GM23338 (cell line): Measurements from ENCODE around the gene FCN1. TPM values are rescaled to one million over a fixed set of nuclear protein-coding genes. Genes with fewer than 3 reads are reported as not detected.

ENCODE experiments used
- ATAC-seq: fragments of 200-7000 bp; cut with Tn5 transposase; 3 replicates; pipeline ENCODE4 v1.9.1; 2020
- DNase-seq: peaks from one replicate; pipeline ENCODE4 v3.0.0-alpha.2; 2015; ENCODE audit warnings: low spot score
- H2AFZ ChIP-seq: fragments of 200-600 bp; sonication (generic); 2 replicates; pipeline ENCODE4 v1.8.0; 2016; ENCODE audit warnings: antibody characterized with exemption, mild to moderate bottlenecking, moderate library complexity
- H3F3A ChIP-seq: fragments of 200-600 bp; sonication (generic); replicated peaks from 2 replicates; pipeline ENCODE4 v1.8.0; 2017; ENCODE audit warnings: antibody characterized with exemption, mixed run types, low read depth
- H3K27ac ChIP-seq: fragments of 200-600 bp; sonication (generic); 2 replicates; pipeline ENCODE4 v1.6.1; 2016; ENCODE audit warnings: low read depth
- H3K27me3 ChIP-seq: fragments of 200-600 bp; sonication (generic); 2 replicates; pipeline ENCODE4 v1.8.0; 2016; ENCODE audit warnings: mild to moderate bottlenecking, mixed run types, moderate library complexity; ENCODE audit not compliant: insufficient read depth
- H3K36me3 ChIP-seq: fragments of 200-600 bp; sonication (generic); 2 replicates; pipeline ENCODE4 v1.8.0; 2016; ENCODE audit warnings: mild to moderate bottlenecking; ENCODE audit not compliant: insufficient read depth
- H3K4me1 ChIP-seq: fragments of 200-600 bp; sonication (generic); 2 replicates; pipeline ENCODE4 v1.8.0; 2016; ENCODE audit warnings: mild to moderate bottlenecking, moderate library complexity; ENCODE audit not compliant: insufficient read depth
- H3K4me2 ChIP-seq: fragments of 200-600 bp; sonication (generic); 2 replicates; pipeline ENCODE4 v1.7.1; 2017; ENCODE audit warnings: mixed run types
- H3K4me3 ChIP-seq: fragments of 200-600 bp; sonication (generic); 2 replicates; pipeline ENCODE4 v1.6.1; 2016; ENCODE audit warnings: mixed run types
- H3K79me2 ChIP-seq: fragments of 200-600 bp; sonication (generic); replicated peaks from 2 replicates; pipeline ENCODE4 v1.8.0; 2017; ENCODE audit warnings: mild to moderate bottlenecking; ENCODE audit not compliant: insufficient read depth
- H3K9me2 ChIP-seq: fragments of 200-600 bp; sonication (generic); 2 replicates; pipeline ENCODE4 v1.8.0; 2017; ENCODE audit not compliant: insufficient read depth
- H4K20me1 ChIP-seq: fragments of 200-600 bp; sonication (generic); replicated peaks from 2 replicates; pipeline ENCODE4 v1.8.0; 2017; ENCODE audit warnings: mild to moderate bottlenecking; ENCODE audit not compliant: insufficient read depth
- H3K27ac Mint-ChIP-seq: 2 replicates; pipeline ENCODE4 v1.8.0; 2020; ENCODE audit warnings: inconsistent platforms, mild to moderate bottlenecking, moderate library complexity, mixed read lengths
- H3K27me3 Mint-ChIP-seq: 3 replicates; pipeline ENCODE4 v1.8.0; 2022; ENCODE audit warnings: low read depth, mild to moderate bottlenecking, moderate library complexity, mixed read lengths, inconsistent platforms; ENCODE audit not compliant: insufficient read depth, poor library complexity
- H3K36me3 Mint-ChIP-seq: 3 replicates; pipeline ENCODE4 v1.8.0; 2021; ENCODE audit warnings: low read depth, mild to moderate bottlenecking, inconsistent platforms, moderate library complexity, mixed read lengths
- H3K4me1 Mint-ChIP-seq: 3 replicates; pipeline ENCODE4 v1.8.0; 2020; ENCODE audit warnings: mild to moderate bottlenecking, inconsistent platforms, mixed read lengths
- H3K4me3 Mint-ChIP-seq: 3 replicates; pipeline ENCODE4 v1.8.0; 2021; ENCODE audit warnings: moderate library complexity, mild to moderate bottlenecking, inconsistent platforms, mixed read lengths
- H3K9me3 Mint-ChIP-seq: 3 replicates; pipeline ENCODE4 v1.8.0; 2020; ENCODE audit warnings: moderate library complexity, mild to moderate bottlenecking, inconsistent platforms, mixed read lengths
- CREB1 ChIP-seq: fragments of 250-450 bp; sonication (Bioruptor Pico); IDR thresholded peaks from 2 replicates; pipeline ENCODE4 v1.5.0; 2020; ENCODE audit warnings: low read depth, mild to moderate bottlenecking, moderate library complexity
- CTCF ChIP-seq, 2 experiments: fragments of 200-600 bp in 1 of 2; sonication (generic) in 1 of 2; conservative IDR thresholded peaks; 2 replicates each; pipeline versions ENCODE4 v1.5.1 to v1.6.1; 2016 to 2017; ENCODE audit warnings: antibody characterized with exemption in 2 of 2, low read depth in 2 of 2, mild to moderate bottlenecking in 2 of 2, moderate library complexity in 1 of 2
- ETS1 ChIP-seq: IDR thresholded peaks from 2 replicates; pipeline ENCODE4 v1.6.1; 2016; ENCODE audit warnings: antibody characterized with exemption
- EZH2 ChIP-seq: fragments of 200-600 bp; sonication (generic); IDR thresholded peaks from one replicate; pipeline ENCODE4 v1.8.0; 2017; ENCODE audit warnings: antibody characterized with exemption, mild to moderate bottlenecking, low read depth; ENCODE audit not compliant: unreplicated experiment
- EZH2phosphoT487 ChIP-seq: fragments of 200-600 bp; sonication (generic); IDR thresholded peaks from one replicate; pipeline ENCODE4 v1.8.1; 2018; ENCODE audit warnings: antibody characterized with exemption; ENCODE audit not compliant: unreplicated experiment
- JUNB ChIP-seq: IDR thresholded peaks from one replicate; pipeline ENCODE4 v1.6.1; 2016; ENCODE audit warnings: antibody characterized with exemption; ENCODE audit not compliant: unreplicated experiment
- NANOG ChIP-seq: IDR thresholded peaks from 2 replicates; pipeline ENCODE4 v1.6.1; 2016; ENCODE audit warnings: antibody characterized with exemption, borderline replicate concordance
- POLR2AphosphoS5 ChIP-seq: IDR thresholded peaks from 2 replicates; pipeline ENCODE4 v1.6.1; 2016; ENCODE audit warnings: antibody characterized with exemption, low read depth
- REST ChIP-seq: IDR thresholded peaks from one replicate; pipeline ENCODE4 v1.6.1; 2018; ENCODE audit warnings: antibody characterized with exemption; ENCODE audit not compliant: unreplicated experiment
- STAT1 ChIP-seq: IDR thresholded peaks from one replicate; pipeline ENCODE4 v1.6.1; 2016; ENCODE audit warnings: antibody characterized with exemption; ENCODE audit not compliant: unreplicated experiment
- ZNF114 ChIP-seq: fragments of 250-450 bp; sonication (Bioruptor Pico); IDR thresholded peaks from 2 replicates; pipeline ENCODE4 v1.5.0; 2020; ENCODE audit warnings: mild to moderate bottlenecking, moderate library complexity
- ZNF331 ChIP-seq: fragments of 250-450 bp; sonication (Bioruptor Pico); IDR thresholded peaks from 2 replicates; pipeline ENCODE4 v1.5.0; 2020; ENCODE audit warnings: low read depth, mild to moderate bottlenecking, moderate library complexity
- ZNF462 ChIP-seq: fragments of 250-450 bp; sonication (Bioruptor Pico); IDR thresholded peaks from 2 replicates; pipeline ENCODE4 v1.5.0; 2020; ENCODE audit warnings: mild to moderate bottlenecking, moderate library complexity
- polyA plus RNA-seq: library from polyadenylated mRNA; unstranded; fragments of >200 nt; fragmentation: Nextera tagmentation; extraction: Ambion mirVana; gene quantifications from 2 replicates; pipeline ENCODE4 v1.2.1, GENCODE V29; 2016
- total RNA-seq: library from RNA; depleted of rRNA; stranded (reverse); fragments of >200 nt; shearing (Covaris generic); gene quantifications from 2 replicates; pipeline ENCODE4 v1.2.3, GENCODE V29; 2014

FCN1 gene
- total and polyA plus RNA-seq, 2 experiments from 2014 or later = not detected

GRCh38 chr9:134939080-134939733, 21.5 kb upstream of the FCN1 start:
- no peak for DNase-seq
- Mint-ChIP-seq H3K27me3 (peaks cover 11% of the 10 kb centered on the region), H3K4me3 (no peak overlapping the region), H3K4me1 (peaks cover 7% of the 10 kb centered on the region), H3K27ac (no peak overlapping the region), H3K36me3 (no peaks in the 10 kb centered on the region), H3K9me3 (no peaks in the 10 kb centered on the region)
- H3K4me1 ChIP-seq = no peaks in the 10 kb centered on the region
- no peaks in the 10 kb centered on the region for H3K9me2 ChIP-seq
- ATAC-seq = no peak
- H3K4me2 ChIP-seq = no peak overlapping the region
- H3K36me3 ChIP-seq = no peaks in the 10 kb centered on the region
- H3K4me3 ChIP-seq = no peak overlapping the region
- H3K27me3 ChIP-seq = no peaks in the 10 kb centered on the region
- no peak overlapping the region for H3K27ac ChIP-seq
- no peaks in the 10 kb centered on the region for H4K20me1 ChIP-seq
- H3F3A ChIP-seq = no peaks in the 10 kb centered on the region
- TF ChIP-seq EZH2 (no peak), CREB1 (CRISPR knock-in tag) (no peak), ZNF462 (CRISPR knock-in tag) (no peak), ZNF114 (CRISPR knock-in tag) (no peak), CTCF (conservative IDR thresholded peaks at IDR 0.05; ENCODE audit: low read depth in 2 of 2) (no peak), JUNB (no peak), ETS1 (no peak), ZNF331 (CRISPR knock-in tag) (no peak), EZH2phosphoT487 (no peak), STAT1 (no peak), POLR2AphosphoS5 (no peak), REST (no peak), NANOG (no peak)
- no peak overlapping the region for H2AFZ ChIP-seq
- no peaks in the 10 kb centered on the region for H3K79me2 ChIP-seq
